Measurements from ENCODE around the gene MCMBP.

- no peak for TF ChIP-seq CTCF (IDR thresholded peaks at IDR 0.05)
- no peak for TF ChIP-seq POLR2AphosphoS5 (IDR thresholded peaks at IDR 0.05)
- no peak for TF ChIP-seq POLR2A (IDR thresholded peaks at IDR 0.05)
Measured at GRCh38 chr10:119853574-119853973, 19.1 kb downstream of the MCMBP start.
